HCT116 (cell line): ENCODE data around the gene NBEAL2. TPM values are rescaled to one million over a fixed set of nuclear protein-coding genes. Genes with fewer than 3 reads are reported as not detected.

Source experiments
- ATAC-seq: fragments of 200-7000 bp; cut with Tn5 transposase; 2 replicates; pipeline ENCODE4 v1.9.1; 2020; ENCODE audit warnings: mild to moderate bottlenecking, moderate library complexity
- BruUV-seq: library from RNA; stranded (reverse); fragments of 400-500 nt; replicated peaks from 2 replicates; lab custom pipeline; 2021; lab: Mats Ljungman, UMichigan
- CTCF ChIA-PET: fragments of 300-600 bp; sonication (Branson Sonifier 250); formaldehyde crosslinking; loops from one replicate; lab custom pipeline; 2021; ENCODE audit warnings: antibody characterized with exemption; lab: Charles Lee
- POLR2A ChIA-PET: fragments of 300-600, 350-600 bp; sonication (Branson Sonifier 250); formaldehyde crosslinking; loops from one replicate; lab custom pipeline; 2021; ENCODE audit warnings: antibody characterized with exemption; lab: Charles Lee
- RAD21 ChIA-PET, 2 experiments: fragments of 300-600 bp; sonication (Branson Sonifier 250); formaldehyde crosslinking; loops; one replicate each; lab custom pipeline; 2023; ENCODE audit warnings: low total read pairs in 2 of 2; ENCODE audit not compliant: uncharacterized antibody in 2 of 2, unreplicated experiment in 2 of 2, low non-redundant PET in 1 of 2; lab: Charles Lee
- DNase-seq: peaks from one replicate; pipeline ENCODE4 v3.0.0-alpha.2; 2010; ENCODE audit warnings: low read depth, low spot score
- H2AFZ ChIP-seq: fragments of 200-600 bp; shearing (Covaris generic), sonication (generic); 2 replicates; pipeline ENCODE4 v1.6.1; 2017; ENCODE audit warnings: low read depth, mixed run types, mixed read lengths, antibody characterized with exemption, low read length; ENCODE audit not compliant: poor library complexity, severe bottlenecking
- H3K27ac ChIP-seq: 2 replicates; pipeline ENCODE4 v1.5.1; 2012; ENCODE audit warnings: low read depth, low read length
- H3K27me3 ChIP-seq: fragments of 200-600 bp; sonication (generic); 2 replicates; pipeline ENCODE4 v1.6.1; 2016; ENCODE audit warnings: mixed run types, low read length, mixed read lengths; ENCODE audit not compliant: insufficient read depth
- H3K36me3 ChIP-seq, 2 experiments: fragments of 200-500 bp in 1 of 2; fragments of 200-600 bp in 1 of 2; sonication (Bioruptor generic) in 1 of 2; sonication (generic) in 1 of 2; 2 replicates each; pipeline versions ENCODE4 v1.5.1 to v1.6.1; 2014 to 2016; ENCODE audit warnings: low read length in 2 of 2, inconsistent platforms in 1 of 2, mixed read lengths in 1 of 2, mixed run types in 1 of 2; ENCODE audit not compliant: insufficient read depth in 2 of 2, control insufficient read depth in 1 of 2
- H3K4me1 ChIP-seq, 2 experiments: fragments of 200-600 bp in 1 of 2; sonication (generic) in 1 of 2; 2 replicates each; pipeline versions ENCODE4 v1.5.1 to v1.6.1; 2012 to 2017; ENCODE audit warnings: low read length in 2 of 2, inconsistent platforms in 1 of 2, mild to moderate bottlenecking in 1 of 2, mixed read lengths in 1 of 2, mixed run types in 1 of 2, moderate library complexity in 1 of 2; ENCODE audit not compliant: insufficient read depth in 2 of 2, control insufficient read depth in 1 of 2
- H3K4me2 ChIP-seq: fragments of 200-600 bp; sonication (generic); 2 replicates; pipeline ENCODE4 v1.6.1; 2017; ENCODE audit warnings: mixed run types, low read length, mixed read lengths
- H3K4me3 ChIP-seq, 2 experiments: fragments of 200-600 bp in 1 of 2; sonication (generic) in 1 of 2; replicated peaks in 1 of 2; 2 replicates each; pipeline ENCODE4 v1.5.1; 2011 to 2016; ENCODE audit warnings: low read length in 2 of 2, control low read depth in 1 of 2, low read depth in 1 of 2, mild to moderate bottlenecking in 1 of 2, mixed read lengths in 1 of 2, mixed run types in 1 of 2
- H3K79me2 ChIP-seq: fragments of 200-600 bp; sonication (generic); 2 replicates; pipeline ENCODE4 v1.6.1; 2017; ENCODE audit warnings: mild to moderate bottlenecking, mixed run types, low read length, moderate library complexity, mixed read lengths; ENCODE audit not compliant: insufficient read depth
- H3K9ac ChIP-seq: fragments of 200-600 bp; sonication (generic); 2 replicates; pipeline ENCODE4 v1.6.1; 2016; ENCODE audit warnings: low read length, mixed read lengths
- H3K9me2 ChIP-seq: fragments of 200-600 bp; sonication (generic), shearing (Covaris generic); 2 replicates; pipeline ENCODE4 v1.6.1; 2017; ENCODE audit warnings: mixed run types, mild to moderate bottlenecking, moderate library complexity; ENCODE audit not compliant: insufficient read depth
- H3K9me3 ChIP-seq, 2 experiments: fragments of 200-500 bp in 1 of 2; fragments of 200-600 bp in 1 of 2; sonication (Bioruptor generic) in 1 of 2; sonication (generic) in 1 of 2; 2 replicates each; pipeline ENCODE4 v1.6.1; 2014 to 2017; ENCODE audit warnings: low read length in 2 of 2, mixed read lengths in 2 of 2, inconsistent platforms in 1 of 2, low read depth in 1 of 2, mild to moderate bottlenecking in 1 of 2, mixed run types in 1 of 2, moderate library complexity in 1 of 2; ENCODE audit not compliant: control insufficient read depth in 1 of 2, insufficient read depth in 1 of 2
- H4K20me1 ChIP-seq: fragments of 200-600 bp; sonication (generic), shearing (Covaris generic); 2 replicates; pipeline ENCODE4 v1.6.1; 2017; ENCODE audit warnings: mixed run types, mild to moderate bottlenecking, moderate library complexity; ENCODE audit not compliant: insufficient read depth
- CTCF ChIP-seq, 3 experiments: fragments of 200-600 bp in 1 of 3; sonication (generic) in 1 of 3; IDR thresholded peaks in 2 of 3; conservative IDR thresholded peaks in 1 of 3; 2 replicates each; pipeline ENCODE4 v1.5.1; 2012 to 2017; ENCODE audit warnings: low read depth in 2 of 3, low read length in 2 of 3, antibody characterized with exemption in 1 of 3, borderline replicate concordance in 1 of 3, control low read depth in 1 of 3, mild to moderate bottlenecking in 1 of 3, mixed read lengths in 1 of 3, mixed run types in 1 of 3, moderate library complexity in 1 of 3; ENCODE audit not compliant: insufficient read depth in 1 of 3
- EZH2phosphoT487 ChIP-seq: fragments of 200-600 bp; IDR thresholded peaks from 2 replicates; pipeline ENCODE4 v1.6.1; 2018; ENCODE audit warnings: antibody characterized with exemption, borderline replicate concordance
- POLR2AphosphoS5 ChIP-seq: IDR thresholded peaks from 2 replicates; pipeline ENCODE4 v1.6.1; 2011; ENCODE audit warnings: mild to moderate bottlenecking, low read depth, low read length, moderate library complexity
- RAD21 ChIP-seq: IDR thresholded peaks from 2 replicates; pipeline ENCODE4 v1.6.1; 2012; ENCODE audit warnings: low read depth, mild to moderate bottlenecking
- REST ChIP-seq: IDR thresholded peaks from 2 replicates; pipeline ENCODE4 v1.6.1; 2012; ENCODE audit warnings: low read depth
- SIN3A ChIP-seq: IDR thresholded peaks from 2 replicates; pipeline ENCODE4 v1.6.1; 2012; ENCODE audit warnings: low read depth
- ZBTB33 ChIP-seq: IDR thresholded peaks from 2 replicates; pipeline ENCODE4 v1.6.1; 2011; ENCODE audit warnings: mild to moderate bottlenecking, low read length, moderate library complexity; ENCODE audit not compliant: insufficient replicate concordance; ENCODE audit errors: extremely low read depth
- intact Hi-C: fragments of 100-400 bp; cut with micrococcal nuclease; formaldehyde crosslinking; loops from 2 replicates; pipeline ENCODE4 v1.10.0; 2022
- total RNA-seq: library from RNA; stranded (reverse); gene quantifications from one replicate; pipeline ENCODE4 v1.2.1, GENCODE V29; 2021; ENCODE audit not compliant: unreplicated experiment

Gene NBEAL2
- total RNA-seq, 1 experiment from 2014 or later: 72.9 TPM

- Histone ChIP-seq H3K9me2 (no peaks in the 10 kb centered on the region), H3K36me3 (peaks cover 0 to 19% of the 10 kb centered on the region in 2 experiments; a peak in 2 of 4 replicates), H3K79me2 (no peaks in the 10 kb centered on the region), H3K27me3 (no peaks in the 10 kb centered on the region), H3K27ac (peak overlapping the region; percentile 15; the same call in 1 of the 2 replicates), H3K4me2 (no peak overlapping the region), H3K4me3 (no peak overlapping the region), H4K20me1 (no peaks in the 10 kb centered on the region), H3K9me3 (no peaks in the 10 kb centered on the region), H3K4me1 (peaks cover 0 to 15% of the 10 kb centered on the region in 2 experiments; a peak in 1 of 4 replicates), H2AFZ (no peak overlapping the region), H3K9ac (no peak overlapping the region)
- TF ChIP-seq POLR2AphosphoS5 (0 out of 2 replicates have a peak, but pooled peaks have one; percentile 18), REST (no peak), RAD21 (peak; percentile 97), ZBTB33 (no peak), CTCF (IDR thresholded peaks at IDR 0.05 in 2 of 3, conservative IDR thresholded peaks at IDR 0.05 in 1 of 3; ENCODE audit: borderline replicate concordance in 1 of 3, insufficient read depth in 1 of 3, low read depth in 2 of 3, low read length in 2 of 3) (peak; percentile 85 to 92 (median 90)), EZH2phosphoT487 (no peak), SIN3A (no peak)
- POLR2A ChIA-PET: no interaction called here
- DNase-seq (peak; percentile 59), ATAC-seq (peak; percentile 89)
- CTCF ChIA-PET: interaction anchor here (1.4 kb wide), 1 partner anchor 63 kb away, joined by 5 read pairs; no protein-coding TSS in a partner anchor
- RAD21 ChIA-PET: interaction anchor here in 1 of 2 experiments (0.6 kb wide), 1 partner anchor 69 kb away, joined by 3 read pairs; no protein-coding TSS in a partner anchor
- intact Hi-C loops: loop anchor here (1.0 kb wide), 2 partner anchors 75 to 293 kb away; no protein-coding TSS in a partner anchor
- no TSS peak for BruUV-seq
These were observed 18.8 kb downstream of the NBEAL2 start for GRCh38 chr3:46998121-46998851.
